LNCaP clone FGC (cell line): ENCODE measurements around the gene COL25A1.

Source experiments
- DNase-seq: peaks from one replicate; pipeline ENCODE4 v3.0.0-alpha.2; 2011; ENCODE audit warnings: low read depth
- H3K4me3 ChIP-seq: 2 replicates; pipeline ENCODE4 v1.5.1; 2011; ENCODE audit warnings: mild to moderate bottlenecking, low read depth, low read length, control low read depth
- CTCF ChIP-seq: IDR thresholded peaks from 2 replicates; pipeline ENCODE4 v1.5.1; 2012; ENCODE audit warnings: mild to moderate bottlenecking; ENCODE audit not compliant: control insufficient read depth, insufficient read depth; ENCODE audit errors: extremely low read depth

The COL25A1 gene

GRCh38 chr4:108794136-108794535, 508.3 kb downstream of the COL25A1 start:
- no peak for DNase-seq
- H3K4me3 ChIP-seq: no peak overlapping the region
- TF ChIP-seq CTCF: no peak

- TF ChIP-seq CTCF: no peak
- no peak overlapping the region for H3K4me3 ChIP-seq
- no peak for DNase-seq
These were observed 509.0 kb downstream of the COL25A1 start for GRCh38 chr4:108793415-108793814.

GRCh38 chr4:108788731-108789130, 513.7 kb downstream of the COL25A1 start:
- no peak for TF ChIP-seq CTCF
- DNase-seq: no peak

GRCh38 chr4:108787724-108788123, 514.7 kb downstream of the COL25A1 start:
- no peak overlapping the region for H3K4me3 ChIP-seq
- no peak for DNase-seq
- no peak for TF ChIP-seq CTCF

More at GRCh38 chr4:108788731-108789130, 513.7 kb downstream of the COL25A1 start:
- H3K4me3 ChIP-seq: no peak overlapping the region

GRCh38 chr4:108787106-108787505, 515.4 kb downstream of the COL25A1 start:
- no peak for DNase-seq
- no peak for TF ChIP-seq CTCF
- no peak overlapping the region for H3K4me3 ChIP-seq

GRCh38 chr4:108786351-108786750, 516.1 kb downstream of the COL25A1 start:
- DNase-seq: no peak
- TF ChIP-seq CTCF: no peak
- no peak overlapping the region for H3K4me3 ChIP-seq

- no peak overlapping the region for H3K4me3 ChIP-seq
- peak; percentile 57 for TF ChIP-seq CTCF
- no peak for DNase-seq
These were observed 518.6 kb downstream of the COL25A1 start for GRCh38 chr4:108783665-108784463.
